ENCODE results near the gene GZMM.

DNA sequence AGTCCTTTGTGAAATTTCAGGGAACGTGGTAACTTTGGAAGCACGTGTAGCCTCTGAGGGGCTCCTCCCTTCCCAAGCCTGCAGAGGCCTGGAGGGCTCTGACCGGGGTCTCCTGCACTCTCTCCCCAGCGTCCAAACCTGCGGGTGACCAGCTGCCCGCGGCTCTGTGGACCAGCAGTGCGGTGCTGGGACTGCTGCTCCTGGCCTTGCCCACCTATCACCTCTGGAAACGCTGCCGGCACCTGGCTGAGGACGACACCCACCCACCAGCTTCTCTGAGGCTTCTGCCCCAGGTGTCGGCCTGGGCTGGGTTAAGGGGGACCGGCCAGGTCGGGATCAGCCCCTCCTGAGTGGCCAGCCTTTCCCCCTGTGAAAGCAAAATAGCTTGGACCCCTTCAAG lies 39.2 kb upstream of the GZMM start:
- no peak for TF ChIP-seq POLR2A (IDR thresholded peaks at IDR 0.05; ENCODE audit: low read depth, low read length)
- TF ChIP-seq POLR2AphosphoS5 (IDR thresholded peaks at IDR 0.05; ENCODE audit: low read depth, low read length): no peak
- TF ChIP-seq TAF1 (IDR thresholded peaks at IDR 0.05; ENCODE audit: borderline replicate concordance, low read depth, low read length): no peak
